K562 (cell line): ENCODE measurements around the gene IQGAP3. TPM values are rescaled to one million over a fixed set of nuclear protein-coding genes. Genes with fewer than 3 reads are reported as not detected.

Experiments
- ARID4B ChIP-seq: sonication (generic); formaldehyde crosslinking; IDR thresholded peaks from 2 replicates; pipeline ENCODE4 v1.8.0; 2022; ENCODE audit warnings: mild to moderate bottlenecking, missing genetic modification reagents
- BRD9 ChIP-seq: fragments of 450-650 bp; IDR thresholded peaks from 2 replicates; pipeline ENCODE4 v1.6.1; 2018; ENCODE audit warnings: low read depth; ENCODE audit not compliant: partially characterized antibody
- CBFB ChIP-seq: sonication (generic); formaldehyde crosslinking; IDR thresholded peaks from 2 replicates; pipeline ENCODE4 v1.4.0; 2020; ENCODE audit warnings: mild to moderate bottlenecking, missing genetic modification reagents
- CREB1 ChIP-seq, 2 experiments: sonication (generic) in 1 of 2; formaldehyde crosslinking in 1 of 2; IDR thresholded peaks; 2 replicates each; pipeline versions ENCODE4 v1.6.1 to v1.8.0; 2012 to 2022; ENCODE audit warnings: inconsistent platforms in 1 of 2, mild to moderate bottlenecking in 1 of 2, missing genetic modification reagents in 1 of 2, moderate library complexity in 1 of 2
- FOS ChIP-seq: IDR thresholded peaks from 3 replicates; pipeline ENCODE4 v1.6.1; 2011; ENCODE audit not compliant: insufficient read length; ENCODE audit errors: extremely low read depth
- GTF2E2 ChIP-seq: fragments of 200-800 bp; sonication (Bioruptor generic); IDR thresholded peaks from 2 replicates; pipeline ENCODE4 v1.6.1; 2016; ENCODE audit warnings: missing genetic modification characterization, missing compliant biosample characterization
- HMBOX1 ChIP-seq: sonication (generic); IDR thresholded peaks from 2 replicates; pipeline ENCODE4 v1.6.1; 2016
- MAFF ChIP-seq: IDR thresholded peaks from 2 replicates; pipeline ENCODE4 v1.6.1; 2012; ENCODE audit warnings: low read length, improper control_type of control experiment
- MYNN ChIP-seq, 2 experiments: sonication (generic); formaldehyde crosslinking in 1 of 2; IDR thresholded peaks; 2 replicates each; pipeline versions ENCODE4 v1.5.0 to v1.6.1; 2016 to 2020; ENCODE audit warnings: antibody characterized with exemption in 1 of 2, missing genetic modification reagents in 1 of 2
- PHB ChIP-seq: fragments of 250-450 bp; sonication (Bioruptor Pico); IDR thresholded peaks from 2 replicates; pipeline ENCODE4 v1.5.0; 2021
- POLR2G ChIP-seq: fragments of 200-400 bp; formaldehyde crosslinking; IDR thresholded peaks from 2 replicates; pipeline ENCODE4 v1.6.1; 2017; ENCODE audit warnings: low read depth, mild to moderate bottlenecking, antibody characterized with exemption, low read length, moderate library complexity
- POLR2H ChIP-seq: IDR thresholded peaks from 2 replicates; pipeline ENCODE4 v1.6.1; 2016; ENCODE audit warnings: missing genetic modification characterization, low read depth, mild to moderate bottlenecking, control low read depth, missing compliant biosample characterization, moderate library complexity
- SREBF2 ChIP-seq: sonication (generic); formaldehyde crosslinking; IDR thresholded peaks from 2 replicates; pipeline ENCODE4 v1.4.0; 2020; ENCODE audit warnings: mild to moderate bottlenecking, missing genetic modification reagents
- SUPT5H ChIP-seq: fragments of 450-650 bp; IDR thresholded peaks from 2 replicates; pipeline ENCODE4 v1.6.1; 2016
- TAF7 ChIP-seq: fragments of 450-650 bp; IDR thresholded peaks from 2 replicates; pipeline ENCODE4 v1.6.1; 2016; ENCODE audit warnings: missing genetic modification characterization, missing compliant biosample characterization
- VEZF1 ChIP-seq: fragments of 200-800 bp; sonication (Bioruptor generic); IDR thresholded peaks from 2 replicates; pipeline ENCODE4 v1.6.1; 2017; ENCODE audit warnings: missing genetic modification characterization, missing compliant biosample characterization
- XRCC3 ChIP-seq: fragments of 450-650 bp; IDR thresholded peaks from 2 replicates; pipeline ENCODE4 v1.6.1; 2017; ENCODE audit warnings: mild to moderate bottlenecking, moderate library complexity
- YBX1 ChIP-seq: fragments of 450-650 bp; IDR thresholded peaks from 2 replicates; pipeline ENCODE4 v1.7.1; 2016; ENCODE audit warnings: mild to moderate bottlenecking
- ZBTB7A ChIP-seq: IDR thresholded peaks from 2 replicates; pipeline ENCODE4 v1.6.1; 2011; ENCODE audit warnings: low read depth, mild to moderate bottlenecking, low read length, moderate library complexity, borderline replicate concordance; ENCODE audit not compliant: control insufficient read depth
- ZC3H11A ChIP-seq: IDR thresholded peaks from 2 replicates; pipeline ENCODE4 v1.6.1; 2012; ENCODE audit warnings: low read depth, low read length, improper control_type of control experiment
- polyA plus RNA-seq, 8 experiments: library from polyadenylated mRNA; depleted of rRNA in 4 of 8; stranded (reverse) in 5 of 8; unstranded in 3 of 8; fragments of >200 nt; fragmentation: Nextera tagmentation in 2 of 8; fragmentation: Illumina TruSeq in 1 of 8; extraction: Ambion mirVana in 2 of 8; extraction: Trizol in 1 of 8; gene quantifications; 2 replicates each; pipeline versions ENCODE4 v1.2.1 to v1.2.3, GENCODE V29; 2011 to 2014; ENCODE audit warnings: inconsistent platforms in 1 of 8, missing spikeins in 1 of 8
- total RNA-seq, 7 experiments: library from RNA; depleted of rRNA in 6 of 7; stranded (reverse); fragments of >200 nt in 6 of 7; fragmentation: Illumina TruSeq in 2 of 7; extraction: Trizol in 2 of 7; gene quantifications; 2 replicates each; pipeline versions ENCODE4 v1.2.1 to v1.2.3, GENCODE V29; 2011 to 2021; ENCODE audit warnings: low replicate concordance in 1 of 7
- TF ChIP-seq, protein P1 (sequence below): sonication (generic); formaldehyde crosslinking; IDR thresholded peaks from 2 replicates; pipeline ENCODE4 v1.8.0; 2023; ENCODE audit warnings: mild to moderate bottlenecking, missing genetic modification reagents

Gene IQGAP3
- total and polyA plus RNA-seq, 9 of the 15 experiments (the other 6 are each of a cell fraction or from before 2014, with no cell fraction given): 1.4 to 16.6 (median 11.9) TPM

DNA sequence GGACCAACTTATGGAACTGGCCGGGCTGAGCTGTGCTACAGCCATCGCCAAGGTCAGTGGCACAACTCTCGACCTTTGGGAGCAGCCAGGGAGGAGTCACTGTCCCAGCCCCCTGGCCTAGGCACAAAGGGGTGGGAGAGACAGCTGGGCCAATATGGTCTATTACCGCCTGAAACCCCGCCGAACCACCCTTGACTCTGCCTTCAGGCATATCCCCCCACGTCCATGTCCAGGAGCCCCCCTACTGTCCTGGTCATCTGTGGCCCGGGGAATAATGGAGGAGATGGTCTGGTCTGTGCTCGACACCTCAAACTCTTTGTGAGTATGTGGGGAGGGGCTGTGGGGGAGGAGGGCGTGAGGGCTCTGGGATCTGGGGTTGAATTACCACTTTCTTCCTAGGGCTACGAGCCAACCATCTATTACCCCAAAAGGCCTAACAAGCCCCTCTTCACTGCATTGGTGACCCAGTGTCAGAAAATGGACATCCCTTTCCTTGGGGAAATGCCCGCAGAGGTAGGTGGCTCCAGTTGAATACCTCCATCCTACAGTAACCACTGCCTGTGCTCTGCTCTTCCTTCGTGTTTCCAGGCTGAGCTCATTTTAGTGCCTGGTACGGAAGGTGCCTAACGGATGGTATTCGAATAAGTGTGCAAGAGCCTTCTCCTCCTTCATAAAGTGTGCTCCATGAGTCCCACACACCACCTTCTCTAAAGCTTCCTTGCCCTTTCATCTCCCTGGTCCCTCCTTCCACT, 20.0 kb upstream of the IQGAP3 start (continued):
- no peak for TF ChIP-seq XRCC3
- 0 out of 2 replicates have a peak, but pooled peaks have one; percentile 0 for TF ChIP-seq PHB
- peak; percentile 70; the same call in 1 of the 2 replicates for TF ChIP-seq ARID4B (CRISPR knock-in tag)
- TF ChIP-seq, protein P1, sequence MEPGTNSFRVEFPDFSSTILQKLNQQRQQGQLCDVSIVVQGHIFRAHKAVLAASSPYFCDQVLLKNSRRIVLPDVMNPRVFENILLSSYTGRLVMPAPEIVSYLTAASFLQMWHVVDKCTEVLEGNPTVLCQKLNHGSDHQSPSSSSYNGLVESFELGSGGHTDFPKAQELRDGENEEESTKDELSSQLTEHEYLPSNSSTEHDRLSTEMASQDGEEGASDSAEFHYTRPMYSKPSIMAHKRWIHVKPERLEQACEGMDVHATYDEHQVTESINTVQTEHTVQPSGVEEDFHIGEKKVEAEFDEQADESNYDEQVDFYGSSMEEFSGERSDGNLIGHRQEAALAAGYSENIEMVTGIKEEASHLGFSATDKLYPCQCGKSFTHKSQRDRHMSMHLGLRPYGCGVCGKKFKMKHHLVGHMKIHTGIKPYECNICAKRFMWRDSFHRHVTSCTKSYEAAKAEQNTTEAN: peak; percentile 10; the same call in 1 of the 2 replicates
- no peak for TF ChIP-seq BRD9
- TF ChIP-seq TAF7 (tag): no peak
- TF ChIP-seq CBFB (CRISPR knock-in tag): 0 out of 2 replicates have a peak, but pooled peaks have one; percentile 1
- TF ChIP-seq MAFF: no peak
- TF ChIP-seq POLR2G: no peak
- TF ChIP-seq ZC3H11A: no peak
- TF ChIP-seq POLR2H (tag): no peak
- no peak for TF ChIP-seq YBX1
- TF ChIP-seq HMBOX1: no peak
- no peak for TF ChIP-seq MYNN (IDR thresholded peaks at IDR 0.05)
- TF ChIP-seq MYNN (CRISPR knock-in tag; IDR thresholded peaks at IDR 0.05): no peak
- no peak for TF ChIP-seq VEZF1 (CRISPR knock-in tag)
- 0 out of 2 replicates have a peak, but pooled peaks have one; percentile 14 for TF ChIP-seq ZBTB7A
- no peak for TF ChIP-seq CREB1 (IDR thresholded peaks at IDR 0.05)
- TF ChIP-seq CREB1 (CRISPR knock-in tag; IDR thresholded peaks at IDR 0.05): no peak
- TF ChIP-seq GTF2E2 (tag): no peak
- no peak for TF ChIP-seq FOS
- peak; percentile 40 for TF ChIP-seq SUPT5H
- TF ChIP-seq SREBF2 (CRISPR knock-in tag): no peak
